HepG2 (cell line): ENCODE measurements around the gene HEYL. TPM values are rescaled to one million over a fixed set of nuclear protein-coding genes. Genes with fewer than 3 reads are reported as not detected.

Experiments
- ATAC-seq: fragments of 200-7000 bp; cut with Tn5 transposase; 3 replicates; pipeline ENCODE4 v1.9.1; 2020; ENCODE audit warnings: mild to moderate bottlenecking, moderate library complexity
- BruUV-seq: library from RNA; stranded (reverse); fragments of 400-500 nt; replicated peaks from 2 replicates; lab custom pipeline; 2021; lab: Mats Ljungman, UMichigan
- CTCF ChIA-PET: fragments of 300-600 bp; formaldehyde crosslinking; extraction: SDS; loops from one replicate; lab custom pipeline; 2021; ENCODE audit warnings: low total read pairs, inconsistent platforms, low intra/inter-chr PET ratio; lab: Yijun Ruan, JAX
- POLR2A ChIA-PET: fragments of 350-600 bp; sonication (Branson Sonifier 250); formaldehyde crosslinking; loops from one replicate; lab custom pipeline; 2020; ENCODE audit warnings: antibody characterized with exemption, inconsistent platforms; lab: Yijun Ruan, JAX
- DNase-seq: peaks from one replicate; pipeline ENCODE4 v3.0.0-alpha.2; 2015; ENCODE audit warnings: low spot score
- FAIRE-seq: peaks from 3 replicates; lab custom pipeline; 2011; peaks lifted over from hg19 to GRCh38; lab: Jason Lieb, UNC
- H2AFZ ChIP-seq: one replicate; pipeline ENCODE4 v1.6.1; 2011; ENCODE audit warnings: low read length, inconsistent platforms
- H3K27ac ChIP-seq: fragments of 300-600 bp; 3 replicates; pipeline ENCODE4 v1.8.0; 2011; ENCODE audit warnings: mixed run types, mild to moderate bottlenecking, mixed read lengths, low read length, inconsistent platforms; ENCODE audit not compliant: insufficient read depth; ENCODE audit errors: extremely low read length
- H3K27me3 ChIP-seq, 2 experiments: fragments of 200-600 bp in 1 of 2; 2 replicates in 1 of 2; 3 replicates in 1 of 2; pipeline versions ENCODE4 v1.6.0 to v1.8.0; 2011; ENCODE audit warnings: low read length in 2 of 2, mild to moderate bottlenecking in 2 of 2, moderate library complexity in 2 of 2, inconsistent platforms in 1 of 2; ENCODE audit not compliant: insufficient read depth in 2 of 2, control insufficient read depth in 1 of 2
- H3K36me3 ChIP-seq, 2 experiments: fragments of 200-600 bp in 1 of 2; replicated peaks in 1 of 2; 2 replicates in 1 of 2; 3 replicates in 1 of 2; pipeline versions ENCODE4 v1.5.1 to v1.8.0; 2011; ENCODE audit warnings: low read length in 2 of 2, inconsistent platforms in 1 of 2; ENCODE audit not compliant: insufficient read depth in 2 of 2, control insufficient read depth in 1 of 2
- H3K4me1 ChIP-seq: 2 replicates; pipeline ENCODE4 v1.5.1; 2012; ENCODE audit warnings: low read length, inconsistent platforms; ENCODE audit not compliant: insufficient read depth
- H3K4me2 ChIP-seq: 2 replicates; pipeline ENCODE4 v1.6.0; 2011; ENCODE audit warnings: low read depth, low read length, inconsistent platforms
- H3K4me3 ChIP-seq, 3 experiments: fragments of 200-600 bp in 1 of 3; sonication (generic), shearing (Covaris generic) in 1 of 3; replicated peaks in 1 of 3; 2 replicates each; pipeline ENCODE4 v1.5.1; 2011 to 2016; ENCODE audit warnings: low read length in 3 of 3, inconsistent platforms in 2 of 3, low read depth in 2 of 3, mild to moderate bottlenecking in 2 of 3, control low read depth in 1 of 3, mixed read lengths in 1 of 3; ENCODE audit not compliant: insufficient read depth in 1 of 3
- H3K79me2 ChIP-seq: one replicate; pipeline ENCODE4 v1.6.1; 2011; ENCODE audit warnings: low read length, inconsistent platforms; ENCODE audit not compliant: insufficient read depth
- H3K9ac ChIP-seq: 2 replicates; pipeline ENCODE4 v1.6.0; 2011; ENCODE audit warnings: mild to moderate bottlenecking, low read depth, low read length, inconsistent platforms; ENCODE audit not compliant: insufficient read depth
- H3K9me3 ChIP-seq: 2 replicates; pipeline ENCODE4 v1.5.1; 2012; ENCODE audit warnings: mild to moderate bottlenecking, low read length
- H4K20me1 ChIP-seq: 2 replicates; pipeline ENCODE4 v1.6.0; 2011; ENCODE audit warnings: inconsistent platforms, mild to moderate bottlenecking, low read length, moderate library complexity; ENCODE audit not compliant: insufficient read depth
- EEA1 ChIP-seq: sonication (generic); formaldehyde crosslinking; IDR thresholded peaks from 2 replicates; pipeline ENCODE4 v1.5.1; 2020; ENCODE audit warnings: mild to moderate bottlenecking, missing genetic modification reagents, borderline replicate concordance
- MAFG ChIP-seq: sonication (generic); formaldehyde crosslinking; IDR thresholded peaks from 2 replicates; pipeline ENCODE4 v1.5.1; 2020; ENCODE audit warnings: mild to moderate bottlenecking, missing genetic modification reagents
- MED13 ChIP-seq: sonication (generic); formaldehyde crosslinking; IDR thresholded peaks from 2 replicates; pipeline ENCODE4 v1.5.0; 2020; ENCODE audit warnings: missing genetic modification reagents
- PPARG ChIP-seq: conservative IDR thresholded peaks from 2 replicates; pipeline ENCODE4 v1.6.1; 2016; ENCODE audit warnings: missing biosample characterization, missing genetic modification reagents
- SMC3 ChIP-seq: IDR thresholded peaks from 2 replicates; pipeline ENCODE4 v1.6.1; 2011; ENCODE audit warnings: low read length, improper control_type of control experiment
- TEAD3 ChIP-seq: optimal IDR thresholded peaks from 2 replicates; pipeline ENCODE3; 2016; ENCODE audit warnings: borderline replicate concordance
- ZNF337 ChIP-seq: sonication (generic); formaldehyde crosslinking; IDR thresholded peaks from 2 replicates; pipeline ENCODE4 v1.5.1; 2020; ENCODE audit warnings: missing genetic modification reagents, low read depth, mild to moderate bottlenecking, borderline replicate concordance
- ZNF33B ChIP-seq: sonication (generic); formaldehyde crosslinking; IDR thresholded peaks from 2 replicates; pipeline ENCODE4 v1.5.1; 2020; ENCODE audit warnings: mild to moderate bottlenecking, missing genetic modification reagents
- WGBS: methylation state at CpG from one replicate; pipeline ENCODE4 v1.1.6; 2017; ENCODE audit warnings: low lambda C conversion rate; 5-methylcytosine and 5-hydroxymethylcytosine counted together
- in situ Hi-C: cut with HindIII; loops from 2 replicates; pipeline ENCODE4 v1.10.0; 2017; ENCODE audit warnings: low pct_unique_long_range_greater_than_20kb; ENCODE audit not compliant: extremely low pct_ligation_motif_present
- intact Hi-C: fragments of 100-400 bp; cut with micrococcal nuclease; formaldehyde crosslinking; loops from one replicate; pipeline ENCODE4 v1.10.0; 2022; ENCODE audit not compliant: unreplicated experiment
- polyA plus RNA-seq, 8 experiments: library from polyadenylated mRNA; depleted of rRNA in 3 of 8; stranded (reverse) in 7 of 8; unstranded in 1 of 8; fragments of >200 nt; fragmentation: Illumina TruSeq in 4 of 8; extraction: Trizol in 4 of 8; gene quantifications; 2 replicates each; pipeline versions ENCODE4 v1.2.1 to v1.2.3, GENCODE V29; 2011 to 2016; ENCODE audit warnings: low read depth in 4 of 8, missing spikeins in 1 of 8, mixed read lengths in 1 of 8; ENCODE audit not compliant: insufficient read depth in 1 of 8
- total RNA-seq, 5 experiments: library from RNA; depleted of rRNA; stranded (reverse); fragments of >200 nt; fragmentation: Illumina TruSeq; extraction: Trizol; gene quantifications; 2 replicates each; pipeline ENCODE4 v1.2.3, GENCODE V29; 2016; ENCODE audit warnings: low read depth in 1 of 5
- TF ChIP-seq, protein P1 (sequence below): sonication (generic); formaldehyde crosslinking; IDR thresholded peaks from 2 replicates; pipeline ENCODE4 v1.5.0; 2020; ENCODE audit warnings: mild to moderate bottlenecking, missing genetic modification reagents
- TF ChIP-seq, protein P2 (sequence below): sonication (generic); formaldehyde crosslinking; IDR thresholded peaks from 2 replicates; pipeline ENCODE4 v1.5.0; 2020; ENCODE audit warnings: missing genetic modification reagents
- TF ChIP-seq, protein P3 (sequence below): sonication (generic); formaldehyde crosslinking; IDR thresholded peaks from 2 replicates; pipeline ENCODE4 v1.5.0; 2020; ENCODE audit warnings: missing genetic modification reagents, mild to moderate bottlenecking, borderline replicate concordance
- TF ChIP-seq, protein P4 (sequence below): sonication (generic); formaldehyde crosslinking; IDR thresholded peaks from 2 replicates; pipeline ENCODE4 v1.5.1; 2020; ENCODE audit warnings: mild to moderate bottlenecking, missing genetic modification reagents

HEYL gene
- total and polyA plus RNA-seq, 2 of the 13 experiments (the other 11 are each of a cell fraction or from before 2014, with no cell fraction given): 0.03 to 0.04 TPM

DNA sequence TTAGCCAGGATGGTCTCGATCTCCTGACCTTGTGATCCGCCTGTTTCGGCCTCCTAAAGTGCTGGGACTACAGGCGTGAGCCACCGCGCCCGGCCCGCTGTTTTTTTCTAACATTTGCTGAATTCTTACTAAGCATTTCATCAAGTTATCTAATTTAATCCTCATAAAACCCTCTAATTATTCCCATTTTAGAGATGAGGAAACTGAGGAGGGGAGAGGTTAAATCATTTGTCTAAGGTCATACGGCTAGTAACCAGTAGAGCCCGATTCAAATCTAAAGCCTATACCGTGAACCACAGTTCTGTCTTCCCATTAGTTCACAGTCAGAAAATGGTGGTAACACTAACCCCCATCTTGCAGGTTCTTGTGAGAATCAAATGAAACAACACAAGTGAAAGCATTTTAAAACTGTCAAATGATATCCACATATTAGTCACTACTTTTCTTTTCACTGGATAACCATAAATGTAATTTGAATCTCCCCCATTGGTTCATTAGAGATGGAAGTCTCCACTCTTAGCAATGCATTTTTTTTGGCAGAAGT, 10.6 kb downstream of the HEYL start:
- FAIRE-seq: no peak
- ChIA-PET POLR2A (no interaction called here), CTCF (no interaction called here)
- WGBS: 72% methylated on average over 11 of the region's 11 CpGs
- Histone ChIP-seq H3K27me3 (peaks cover 5 to 65% of the 10 kb centered on the region in 2 experiments), H3K4me2 (no peak overlapping the region), H3K79me2 (no peaks in the 10 kb centered on the region), H4K20me1 (no peaks in the 10 kb centered on the region), H3K9ac (no peak overlapping the region), H2AFZ (no peak overlapping the region), H3K27ac (no peak overlapping the region), H3K9me3 (no peaks in the 10 kb centered on the region), H3K4me3 (no peak overlapping the region), H3K4me1 (no peaks in the 10 kb centered on the region), H3K36me3 (no peaks in the 10 kb centered on the region)
- TF ChIP-seq EEA1 (CRISPR knock-in tag) (no peak), ZNF33B (no peak)
- TF ChIP-seq, protein P1, sequence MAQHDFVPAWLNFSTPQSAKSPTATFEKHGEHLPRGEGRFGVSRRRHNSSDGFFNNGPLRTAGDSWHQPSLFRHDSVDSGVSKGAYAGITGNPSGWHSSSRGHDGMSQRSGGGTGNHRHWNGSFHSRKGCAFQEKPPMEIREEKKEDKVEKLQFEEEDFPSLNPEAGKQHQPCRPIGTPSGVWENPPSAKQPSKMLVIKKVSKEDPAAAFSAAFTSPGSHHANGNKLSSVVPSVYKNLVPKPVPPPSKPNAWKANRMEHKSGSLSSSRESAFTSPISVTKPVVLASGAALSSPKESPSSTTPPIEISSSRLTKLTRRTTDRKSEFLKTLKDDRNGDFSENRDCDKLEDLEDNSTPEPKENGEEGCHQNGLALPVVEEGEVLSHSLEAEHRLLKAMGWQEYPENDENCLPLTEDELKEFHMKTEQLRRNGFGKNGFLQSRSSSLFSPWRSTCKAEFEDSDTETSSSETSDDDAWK: no peak
- TF ChIP-seq, protein P2, sequence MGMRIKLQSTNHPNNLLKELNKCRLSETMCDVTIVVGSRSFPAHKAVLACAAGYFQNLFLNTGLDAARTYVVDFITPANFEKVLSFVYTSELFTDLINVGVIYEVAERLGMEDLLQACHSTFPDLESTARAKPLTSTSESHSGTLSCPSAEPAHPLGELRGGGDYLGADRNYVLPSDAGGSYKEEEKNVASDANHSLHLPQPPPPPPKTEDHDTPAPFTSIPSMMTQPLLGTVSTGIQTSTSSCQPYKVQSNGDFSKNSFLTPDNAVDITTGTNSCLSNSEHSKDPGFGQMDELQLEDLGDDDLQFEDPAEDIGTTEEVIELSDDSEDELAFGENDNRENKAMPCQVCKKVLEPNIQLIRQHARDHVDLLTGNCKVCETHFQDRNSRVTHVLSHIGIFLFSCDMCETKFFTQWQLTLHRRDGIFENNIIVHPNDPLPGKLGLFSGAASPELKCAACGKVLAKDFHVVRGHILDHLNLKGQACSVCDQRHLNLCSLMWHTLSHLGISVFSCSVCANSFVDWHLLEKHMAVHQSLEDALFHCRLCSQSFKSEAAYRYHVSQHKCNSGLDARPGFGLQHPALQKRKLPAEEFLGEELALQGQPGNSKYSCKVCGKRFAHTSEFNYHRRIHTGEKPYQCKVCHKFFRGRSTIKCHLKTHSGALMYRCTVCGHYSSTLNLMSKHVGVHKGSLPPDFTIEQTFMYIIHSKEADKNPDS (CRISPR knock-in tag): no peak
- no peak for DNase-seq
- no peak for ATAC-seq
- in situ Hi-C loops: no loop called here
- no TSS peak for BruUV-seq
- intact Hi-C loops: no loop called here

DNA sequence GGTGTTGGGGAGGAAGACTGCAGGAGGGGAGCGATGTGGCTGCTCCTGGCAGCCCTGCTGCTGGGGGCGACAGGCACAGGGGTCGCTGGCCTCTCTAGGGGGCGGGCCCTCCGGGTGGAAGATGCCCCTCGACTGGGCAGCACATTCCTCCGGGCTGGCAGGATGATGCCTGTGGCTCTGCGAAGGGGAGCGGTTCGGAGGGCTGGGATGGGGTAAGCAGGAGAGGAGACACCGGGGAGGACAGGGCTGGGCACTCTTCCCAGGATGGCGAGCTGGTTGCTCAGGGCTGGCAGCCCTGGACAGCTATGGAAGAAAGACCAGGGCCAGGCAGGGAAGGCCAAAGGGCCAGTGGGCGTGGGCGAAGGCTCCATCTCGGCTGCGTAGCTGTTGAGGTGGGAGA, 12.8 kb downstream of the HEYL start:
- DNase-seq: no peak
- H3K4me2 ChIP-seq: no peak overlapping the region
- no peak overlapping the region for H2AFZ ChIP-seq
- POLR2A ChIA-PET: no interaction called here
- H3K9ac ChIP-seq: no peak overlapping the region
- CTCF ChIA-PET: no interaction called here
- H3K9me3 ChIP-seq: no peaks in the 10 kb centered on the region
- in situ Hi-C loops: no loop called here
- H3K4me3 ChIP-seq: no peak overlapping the region
- intact Hi-C loops: no loop called here
- H3K27ac ChIP-seq: no peak overlapping the region
- H4K20me1 ChIP-seq: no peaks in the 10 kb centered on the region
- no peak for ATAC-seq
- H3K27me3 ChIP-seq: peaks cover 5 to 50% of the 10 kb centered on the region in 2 experiments; a peak in 4 of 5 replicates
- no peaks in the 10 kb centered on the region for H3K79me2 ChIP-seq
- WGBS: 47% methylated on average over 14 of the region's 16 CpGs
- FAIRE-seq: no peak
- no peaks in the 10 kb centered on the region for H3K36me3 ChIP-seq
- no TSS peak for BruUV-seq
- no peaks in the 10 kb centered on the region for H3K4me1 ChIP-seq
- TF ChIP-seq, protein P3, sequence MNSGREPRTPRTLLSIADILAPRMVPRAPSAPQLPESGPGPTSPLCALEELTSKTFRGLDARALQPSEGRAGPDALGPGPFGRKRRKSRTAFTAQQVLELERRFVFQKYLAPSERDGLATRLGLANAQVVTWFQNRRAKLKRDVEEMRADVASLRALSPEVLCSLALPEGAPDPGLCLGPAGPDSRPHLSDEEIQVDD (CRISPR knock-in tag): no peak
- no peak for TF ChIP-seq MAFG (CRISPR knock-in tag)
- no peak for TF ChIP-seq TEAD3 (CRISPR knock-in tag)
- no peak for TF ChIP-seq MED13
- no peak for TF ChIP-seq ZNF337 (CRISPR knock-in tag)
- no peak for TF ChIP-seq SMC3
- no peak for TF ChIP-seq PPARG
- TF ChIP-seq, protein P4, sequence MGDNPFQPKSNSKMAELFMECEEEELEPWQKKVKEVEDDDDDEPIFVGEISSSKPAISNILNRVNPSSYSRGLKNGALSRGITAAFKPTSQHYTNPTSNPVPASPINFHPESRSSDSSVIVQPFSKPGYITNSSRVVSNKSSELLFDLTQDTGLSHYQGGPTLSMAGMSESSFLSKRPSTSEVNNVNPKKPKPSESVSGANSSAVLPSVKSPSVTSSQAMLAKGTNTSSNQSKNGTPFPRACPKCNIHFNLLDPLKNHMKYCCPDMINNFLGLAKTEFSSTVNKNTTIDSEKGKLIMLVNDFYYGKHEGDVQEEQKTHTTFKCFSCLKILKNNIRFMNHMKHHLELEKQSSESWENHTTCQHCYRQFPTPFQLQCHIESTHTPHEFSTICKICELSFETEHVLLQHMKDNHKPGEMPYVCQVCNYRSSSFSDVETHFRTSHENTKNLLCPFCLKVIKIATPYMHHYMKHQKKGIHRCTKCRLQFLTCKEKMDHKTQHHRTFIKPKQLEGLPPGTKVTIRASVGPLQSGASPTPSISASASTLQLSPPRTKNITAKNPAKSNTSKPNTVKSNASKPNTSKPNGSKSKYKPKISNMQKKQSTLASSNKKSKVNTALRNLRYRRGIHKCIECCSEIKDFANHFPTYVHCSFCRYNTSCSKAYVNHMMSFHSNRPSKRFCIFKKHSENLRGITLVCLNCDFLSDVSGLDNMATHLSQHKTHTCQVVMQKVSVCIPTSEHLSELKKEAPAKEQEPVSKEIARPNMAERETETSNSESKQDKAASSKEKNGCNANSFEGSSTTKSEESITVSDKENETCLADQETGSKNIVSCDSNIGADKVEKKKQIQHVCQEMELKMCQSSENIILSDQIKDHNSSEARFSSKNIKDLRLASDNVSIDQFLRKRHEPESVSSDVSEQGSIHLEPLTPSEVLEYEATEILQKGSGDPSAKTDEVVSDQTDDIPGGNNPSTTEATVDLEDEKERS (CRISPR knock-in tag): no peak
